NK-92 treated with Interleukin-12 subunit alpha and Interleukin-12 subunit beta, amount 100 ng/mL, for 24 hours (cell line): Measurements from ENCODE around the gene KRTAP5-9.
"Not testable (repeated sequence)": the region's sequence is repeated elsewhere in the genome, so short reads cannot be mapped to it uniquely, and the experiment has no call there.

Experiments
- DNase-seq: peaks from one replicate; lab custom pipeline; 2025; lab: John Stamatoyannopoulos, UW

The KRTAP5-9 gene

GRCh38 chr11:71534711-71535608 lies 13.3 kb upstream of the KRTAP5-9 start:
- DNase-seq, result not testable (repeated sequence)

- DNase-seq, result no peak
Measured at GRCh38 chr11:71535825-71536224, 12.4 kb upstream of the KRTAP5-9 start.

GRCh38 chr11:71537537-71537936 lies 10.7 kb upstream of the KRTAP5-9 start:
- no peak for DNase-seq

- DNase-seq, result not testable (repeated sequence)
Measured at GRCh38 chr11:71537977-71538665, 10.1 kb upstream of the KRTAP5-9 start, which contains the start of gene KRTAP5-8. Gene KRTAP5-8, plus strand, starts transcription at chr11:71538025. Its CDS starts 31 bp downstream, at chr11:71538056.

- no peak for DNase-seq
Measured at GRCh38 chr11:71538666-71538990, 9.6 kb upstream of the KRTAP5-9 start.

- no peak for DNase-seq
Measured at GRCh38 chr11:71539017-71539416, 9.2 kb upstream of the KRTAP5-9 start.

- DNase-seq, result not testable (repeated sequence)
Measured at GRCh38 chr11:71539971-71540370, 8.2 kb upstream of the KRTAP5-9 start.

GRCh38 chr11:71540521-71541304 lies 7.5 kb upstream of the KRTAP5-9 start:
- not testable (repeated sequence) for DNase-seq

GRCh38 chr11:71542382-71542781 lies 5.8 kb upstream of the KRTAP5-9 start:
- DNase-seq, result no peak

- DNase-seq, result no peak
Measured at GRCh38 chr11:71542879-71543777, 5.1 kb upstream of the KRTAP5-9 start.

GRCh38 chr11:71543866-71544265 lies 4.4 kb upstream of the KRTAP5-9 start:
- DNase-seq, result no peak

- no peak for DNase-seq
Measured at GRCh38 chr11:71544525-71545214, 3.5 kb upstream of the KRTAP5-9 start.

GRCh38 chr11:71545405-71545966 lies 2.7 kb upstream of the KRTAP5-9 start:
- no peak for DNase-seq

GRCh38 chr11:71548716-71549151 lies 514 bp downstream of the KRTAP5-9 start:
- DNase-seq, result no peak

GRCh38 chr11:71551711-71552110 lies 3.5 kb downstream of the KRTAP5-9 start:
- DNase-seq, result no peak

- DNase-seq, result no peak
Measured at GRCh38 chr11:71554996-71555395, 6.8 kb downstream of the KRTAP5-9 start.

GRCh38 chr11:71555508-71555907 lies 7.3 kb downstream of the KRTAP5-9 start:
- no peak for DNase-seq

GRCh38 chr11:71556018-71556417 lies 7.8 kb downstream of the KRTAP5-9 start:
- no peak for DNase-seq

- DNase-seq, result no peak
Measured at GRCh38 chr11:71557257-71557656, 9.0 kb downstream of the KRTAP5-9 start.

- DNase-seq, result no peak
Measured at GRCh38 chr11:71558996-71559395, 10.8 kb downstream of the KRTAP5-9 start.
